ENCODE results near the gene HSD17B2.

Gene HSD17B2

DNA sequence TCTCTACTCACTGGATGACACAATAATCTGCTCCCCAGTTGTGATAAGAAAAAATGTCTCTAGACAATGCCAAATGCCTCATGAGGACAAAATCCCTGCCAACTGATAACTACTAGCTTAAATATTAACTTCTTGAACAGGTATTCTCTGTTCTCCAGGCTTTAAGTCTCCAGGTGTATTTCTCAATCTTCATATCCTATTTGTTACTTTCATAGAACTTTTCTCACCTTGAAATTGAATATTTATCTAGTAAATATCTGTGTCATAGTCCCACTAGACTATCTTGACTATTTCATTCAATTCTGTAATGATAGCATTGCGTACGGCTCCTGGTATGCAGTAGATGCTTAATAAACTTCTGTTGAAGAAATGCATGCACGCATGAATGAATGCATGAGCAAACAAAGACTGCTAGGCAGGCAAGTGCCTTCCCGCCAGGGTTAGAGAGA lies 15.9 kb downstream of the HSD17B2 start:
- DNase-seq, result no peak

DNA sequence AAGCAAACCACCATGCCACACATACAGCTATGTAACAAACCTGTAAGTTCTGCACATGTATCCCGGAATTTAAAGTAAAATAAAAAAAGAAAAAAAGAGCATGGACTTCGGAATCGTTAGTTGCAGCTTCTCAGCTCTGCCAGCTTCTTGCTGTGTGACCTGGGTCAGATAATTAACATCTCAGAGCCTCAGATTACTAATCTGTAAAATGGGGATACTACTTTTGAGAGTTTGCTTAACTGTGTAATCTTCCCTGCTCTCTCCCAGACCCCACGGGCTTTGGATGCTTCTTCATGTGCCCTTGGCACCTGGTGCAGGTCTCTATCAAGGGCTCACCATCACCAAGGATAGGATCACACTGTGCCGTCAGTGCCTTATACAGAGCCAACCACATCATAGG lies 16.6 kb downstream of the HSD17B2 start:
- no peak for DNase-seq

DNA sequence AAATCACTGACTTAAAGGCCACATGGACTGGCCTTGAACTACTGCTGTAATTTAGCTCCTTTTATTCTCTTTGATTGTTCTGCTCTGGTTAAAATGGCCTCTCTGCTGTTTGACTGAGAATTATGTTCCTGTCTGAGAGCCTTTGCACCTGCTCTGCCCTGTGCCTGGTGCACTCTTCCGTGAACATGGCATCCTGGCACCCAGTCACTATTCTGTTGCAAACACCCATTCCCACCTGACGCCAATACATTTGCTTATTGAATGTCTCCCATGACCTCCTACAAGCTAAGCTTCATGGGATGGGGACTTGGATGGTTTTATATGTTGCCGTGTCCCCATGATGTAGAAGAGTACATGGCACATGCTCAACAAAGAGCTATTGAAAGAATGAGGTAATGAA lies 20.1 kb downstream of the HSD17B2 start:
- no peak for DNase-seq

DNA sequence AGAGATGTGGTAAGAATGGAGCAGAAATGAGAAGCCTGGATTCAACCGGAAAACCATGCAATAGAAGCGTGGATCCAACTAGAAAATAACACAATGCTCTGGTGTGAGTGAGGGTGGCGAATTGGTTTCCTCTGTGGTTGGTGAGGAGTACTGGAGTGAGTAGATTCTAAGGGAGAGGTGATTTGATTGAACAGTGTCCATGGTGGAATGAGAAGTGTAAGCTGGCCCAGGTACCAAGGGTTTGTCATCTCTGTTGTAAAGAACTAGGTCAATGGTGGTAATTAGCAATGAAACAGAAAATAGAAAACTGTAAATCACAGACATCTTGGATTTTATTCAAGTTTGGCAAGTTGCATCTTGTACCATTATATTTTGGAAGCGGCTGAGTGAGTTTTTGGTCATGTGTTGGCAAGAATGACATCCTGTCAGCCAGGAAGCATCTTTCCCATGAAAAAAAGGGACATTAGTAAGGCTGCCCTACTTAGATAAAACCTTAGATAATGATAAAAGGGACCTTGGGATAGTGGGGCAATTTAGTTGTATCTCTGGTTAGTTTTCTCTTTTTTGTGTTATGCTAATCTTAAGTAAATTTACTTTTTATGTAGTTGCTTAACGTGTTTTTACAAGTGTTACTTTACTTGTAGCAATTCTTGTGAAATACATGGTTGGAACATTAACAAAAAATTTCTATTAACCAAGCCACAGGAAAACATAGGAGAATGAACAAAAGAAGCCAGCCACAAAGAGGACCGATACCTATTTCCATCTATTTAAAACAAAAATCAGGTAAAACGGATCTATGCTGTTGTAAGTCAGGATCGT lies 20.9 kb downstream of the HSD17B2 start:
- no peak for DNase-seq

DNA sequence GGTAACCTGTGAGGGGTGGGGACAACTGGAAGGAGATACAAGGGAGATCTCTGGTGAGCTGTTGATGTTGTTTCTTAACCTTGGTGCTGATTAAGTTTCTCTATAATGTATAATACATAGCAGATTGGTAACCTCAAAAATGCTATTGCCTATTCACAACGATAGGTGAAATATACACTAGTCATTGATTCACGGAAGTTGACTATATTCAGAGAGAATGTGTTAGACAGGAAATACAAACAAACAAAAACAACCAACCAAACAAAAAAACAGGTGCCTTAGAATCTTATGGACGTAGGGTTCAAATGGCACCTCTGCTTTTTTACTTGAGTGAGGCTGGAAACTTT lies 21.5 kb downstream of the HSD17B2 start:
- DNase-seq, result no peak

DNA sequence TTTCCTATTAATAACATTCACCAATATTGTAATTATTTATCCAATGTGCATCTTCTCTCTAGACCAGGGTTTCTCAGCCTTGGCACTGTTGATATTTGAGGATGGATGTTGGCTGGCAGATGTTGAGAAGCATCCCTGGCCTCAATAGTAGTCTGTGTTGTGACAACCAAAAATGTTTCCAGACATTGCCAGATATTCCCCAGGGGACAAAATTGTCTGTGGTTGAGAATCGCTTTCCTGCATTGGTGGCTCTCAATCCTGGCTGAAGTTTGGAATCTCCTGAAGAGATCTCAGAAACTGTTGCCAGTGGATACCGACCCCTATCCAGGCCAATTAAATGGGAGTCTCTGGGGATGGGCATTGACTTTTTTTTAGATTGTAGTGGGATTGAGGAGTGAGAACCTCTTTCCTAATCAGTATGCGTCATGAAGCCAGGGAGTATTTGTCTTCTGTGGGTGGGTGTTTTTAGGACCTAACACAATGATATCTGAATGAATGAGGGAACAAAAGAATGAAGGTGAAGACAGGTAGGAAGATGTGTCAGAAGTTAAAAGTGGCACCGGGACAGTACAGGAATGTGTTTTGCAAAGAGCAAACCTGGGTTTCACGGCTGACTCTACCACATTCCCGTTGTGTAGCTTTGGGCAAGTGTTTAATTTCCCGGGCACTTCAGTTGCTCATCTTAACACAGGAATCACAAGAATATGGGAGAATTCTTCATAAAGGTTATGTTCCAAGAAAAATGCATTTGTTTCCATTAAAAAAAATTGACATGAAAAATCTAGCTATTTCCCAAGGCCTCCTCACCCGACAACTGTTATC lies 24.3 kb downstream of the HSD17B2 start:
- DNase-seq, result no peak

DNA sequence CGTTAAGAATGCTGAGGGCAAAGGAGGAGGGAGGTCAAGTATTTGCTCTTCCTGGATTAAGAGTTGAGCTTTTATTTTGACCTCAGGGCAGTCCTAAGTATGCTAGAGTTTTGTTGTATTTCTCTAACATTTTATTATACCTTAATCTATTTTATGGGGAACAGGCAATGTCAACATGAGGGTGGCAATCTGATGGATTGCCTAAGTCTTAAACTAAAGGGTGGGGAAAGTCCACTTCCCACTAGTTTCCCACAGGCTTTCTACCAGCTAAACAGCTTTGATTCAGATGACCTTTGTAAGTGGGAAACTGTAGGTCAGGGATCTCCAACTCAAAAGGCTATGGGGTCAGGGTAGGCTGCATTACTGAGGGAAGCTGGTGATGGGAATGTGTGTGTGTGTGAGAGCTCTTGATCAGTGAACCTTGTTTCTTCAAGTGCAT lies 24.9 kb downstream of the HSD17B2 start:
- no peak for DNase-seq

DNA sequence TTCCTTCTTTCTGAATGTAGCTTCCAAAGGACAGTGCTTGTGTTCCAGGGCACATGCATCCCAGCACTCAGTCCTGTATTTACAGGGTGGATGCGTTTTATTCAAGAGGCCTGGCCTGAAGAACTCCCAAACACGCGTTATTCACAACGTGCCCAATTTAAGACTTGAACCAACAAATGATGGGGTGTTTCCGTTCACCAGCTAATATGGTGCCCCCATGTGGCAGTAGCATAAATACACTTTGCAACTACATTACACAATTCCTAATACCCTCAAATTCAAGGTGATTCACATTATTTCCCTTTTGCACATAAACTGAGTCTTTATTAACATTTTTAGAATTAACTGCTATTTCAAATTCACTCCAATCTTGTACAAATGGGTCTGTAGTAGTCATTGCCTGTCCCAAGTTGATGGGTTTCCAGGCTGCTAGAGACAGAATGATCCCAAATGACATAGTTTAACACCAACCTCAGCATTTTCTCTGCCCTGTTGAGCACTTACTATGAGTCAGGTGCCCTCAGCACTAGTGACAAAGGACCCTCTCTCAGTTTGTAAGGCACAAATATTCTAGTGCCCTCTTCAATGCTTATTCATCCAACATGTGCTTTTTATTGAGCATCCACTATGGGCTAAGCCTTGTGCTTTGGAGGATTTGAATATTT lies 26.9 kb downstream of the HSD17B2 start:
- no peak for DNase-seq

DNA sequence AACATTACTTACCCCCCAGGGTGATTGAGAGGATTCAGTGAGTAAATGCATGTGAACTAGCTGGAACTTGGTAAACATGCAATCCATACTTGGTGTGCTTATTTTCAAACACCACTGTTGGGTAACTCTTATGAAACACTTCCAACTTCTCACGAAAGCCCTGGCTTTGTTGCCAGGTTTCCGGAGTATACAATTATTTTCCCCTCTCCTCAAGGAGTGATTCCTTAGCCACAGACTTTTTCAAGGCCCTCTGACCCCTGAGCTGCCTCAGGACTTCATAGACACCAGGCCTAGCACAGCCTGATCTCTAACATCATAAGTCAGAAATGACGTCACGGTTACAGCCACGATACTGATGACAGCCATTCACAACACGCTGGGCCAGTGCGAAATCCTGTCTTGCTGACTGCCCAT lies 27.6 kb downstream of the HSD17B2 start:
- DNase-seq, result no peak

DNA sequence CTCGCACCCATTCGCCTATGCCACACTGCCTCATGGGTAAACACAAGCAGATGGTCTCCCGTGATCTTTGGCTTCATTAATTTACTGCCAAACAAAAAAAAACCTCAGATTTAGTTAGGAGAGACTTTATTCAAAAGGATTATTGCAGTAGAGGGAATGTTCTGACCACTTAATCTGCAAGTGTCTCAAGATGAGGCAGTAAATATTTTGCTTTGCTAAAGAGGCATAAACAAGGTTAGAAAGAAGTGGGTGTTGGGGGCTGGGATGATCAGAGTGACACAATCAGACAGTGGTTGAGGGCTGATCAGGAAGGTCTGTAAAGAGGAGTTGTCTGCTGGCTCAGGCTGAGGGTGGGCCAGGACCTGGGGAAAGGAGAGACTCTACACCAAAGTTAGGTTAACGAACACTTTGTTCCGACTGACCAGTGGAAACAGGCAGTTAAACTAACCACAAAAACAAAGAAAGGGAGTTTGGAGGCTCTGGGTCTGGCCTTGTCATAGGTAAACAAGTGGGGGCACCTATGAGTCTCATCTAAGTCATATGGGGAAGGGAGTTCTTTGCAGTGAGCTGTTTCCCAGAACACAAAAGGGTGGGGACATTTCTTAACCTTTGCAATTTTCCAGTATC lies 28.5 kb downstream of the HSD17B2 start:
- no peak for DNase-seq

DNA sequence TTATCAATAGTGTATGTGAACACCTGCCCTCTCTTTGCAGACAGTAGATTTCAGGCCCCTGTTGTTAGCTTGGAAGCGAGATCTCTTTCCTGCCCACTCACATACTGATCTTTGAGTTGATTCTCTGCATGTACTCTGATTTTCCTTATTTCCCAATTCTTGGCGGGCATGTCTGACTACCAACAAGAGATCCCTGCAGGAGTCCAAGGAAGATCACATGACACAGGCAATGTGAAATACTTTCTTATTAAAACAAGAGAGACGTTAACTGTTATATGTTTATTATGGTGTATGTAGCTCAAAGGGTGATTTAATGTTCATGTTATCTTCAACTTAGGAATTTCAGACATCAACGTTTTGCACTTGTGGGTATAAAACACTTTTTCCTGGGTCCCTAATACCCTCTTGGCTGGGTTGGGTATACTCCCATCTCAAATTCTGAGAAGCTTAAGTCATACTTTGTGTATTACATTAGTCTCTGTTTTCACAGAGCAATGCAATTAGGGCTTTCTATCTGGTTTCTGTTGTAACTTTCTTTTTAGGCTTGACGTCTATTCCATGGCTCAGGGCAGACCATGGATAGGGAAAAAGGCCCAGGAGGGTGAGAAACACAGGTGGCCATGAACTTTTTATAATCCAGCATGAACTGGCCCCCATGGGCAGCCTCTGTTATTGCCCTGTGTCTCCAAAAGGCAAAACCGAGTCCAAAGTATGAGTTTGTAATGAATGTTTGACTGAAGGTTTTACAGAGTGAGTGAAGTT lies 32.2 kb downstream of the HSD17B2 start:
- no peak for DNase-seq

DNA sequence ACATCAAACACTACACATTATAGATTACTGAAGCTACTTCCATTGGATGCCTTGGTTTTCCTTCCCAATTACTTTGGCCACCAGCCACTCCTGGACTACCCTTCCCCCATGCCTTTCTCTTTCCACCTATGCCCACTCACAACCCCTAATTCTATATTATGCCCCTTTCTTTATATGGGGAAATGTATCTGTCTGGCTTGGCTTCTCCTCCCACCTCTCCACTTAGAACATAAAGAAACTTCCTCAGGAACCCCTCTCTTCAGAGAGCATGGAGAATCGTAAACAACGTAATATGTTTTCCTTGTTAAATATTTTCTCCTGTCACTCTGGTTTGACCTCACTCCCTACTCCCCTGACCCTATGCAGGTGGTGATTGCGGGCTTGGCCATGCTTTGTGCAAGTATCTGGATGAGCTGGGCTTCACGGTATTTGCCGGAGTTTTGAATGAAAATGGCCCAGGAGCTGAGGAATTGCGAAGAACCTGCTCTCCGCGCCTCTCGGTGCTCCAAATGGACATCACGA lies 32.8 kb downstream of the HSD17B2 start:
- no peak for DNase-seq

DNA sequence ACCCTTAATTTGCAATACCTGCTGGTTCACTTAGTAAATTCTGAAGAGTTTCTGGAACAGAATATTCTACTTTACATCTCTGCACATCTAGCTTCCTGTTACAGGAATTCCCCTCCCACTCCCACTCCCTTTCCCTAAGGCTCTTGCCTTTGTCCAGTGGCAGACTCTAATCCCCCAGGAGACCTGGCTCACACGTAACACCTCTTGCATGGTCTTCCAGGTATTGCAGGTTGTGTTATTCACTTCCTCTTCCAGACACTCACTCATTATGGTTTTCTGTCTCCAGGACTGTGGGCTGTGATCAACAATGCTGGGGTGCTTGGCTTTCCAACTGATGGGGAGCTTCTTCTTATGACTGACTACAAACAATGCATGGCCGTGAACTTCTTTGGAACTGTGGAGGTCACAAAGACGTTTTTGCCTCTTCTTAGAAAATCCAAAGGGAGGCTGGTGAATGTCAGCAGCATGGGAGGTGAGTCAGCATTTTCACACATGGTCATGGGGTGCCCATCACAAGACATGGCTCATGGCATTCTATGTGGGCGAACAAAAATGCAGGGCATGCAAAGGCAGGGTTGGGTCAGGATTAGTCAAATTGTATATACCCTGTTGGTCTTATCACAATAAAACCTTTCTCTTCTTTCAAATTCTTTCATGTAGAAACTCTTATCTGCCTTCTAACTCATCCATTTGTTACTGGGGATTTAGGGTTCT lies 35.8 kb downstream of the HSD17B2 start:
- no peak for DNase-seq

DNA sequence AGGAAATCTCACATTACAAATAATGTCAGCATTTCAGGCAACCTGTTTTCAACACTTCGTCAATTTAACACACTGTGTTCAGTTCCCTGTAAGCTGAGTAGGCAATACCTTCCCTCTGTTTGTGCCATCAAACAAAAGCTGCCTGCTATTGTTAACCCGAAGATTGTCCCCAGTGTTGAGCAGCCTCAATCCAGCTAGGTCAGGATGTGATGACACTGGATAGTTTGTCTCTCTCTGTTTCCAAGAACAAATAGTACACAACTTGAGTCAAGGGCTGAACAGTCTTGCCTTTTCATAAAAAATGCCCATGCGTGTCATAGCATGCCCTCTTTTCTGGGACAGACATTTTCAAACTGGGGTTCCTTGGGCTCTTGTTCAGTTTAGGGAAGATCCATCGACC lies 36.4 kb downstream of the HSD17B2 start:
- no peak for DNase-seq

DNA sequence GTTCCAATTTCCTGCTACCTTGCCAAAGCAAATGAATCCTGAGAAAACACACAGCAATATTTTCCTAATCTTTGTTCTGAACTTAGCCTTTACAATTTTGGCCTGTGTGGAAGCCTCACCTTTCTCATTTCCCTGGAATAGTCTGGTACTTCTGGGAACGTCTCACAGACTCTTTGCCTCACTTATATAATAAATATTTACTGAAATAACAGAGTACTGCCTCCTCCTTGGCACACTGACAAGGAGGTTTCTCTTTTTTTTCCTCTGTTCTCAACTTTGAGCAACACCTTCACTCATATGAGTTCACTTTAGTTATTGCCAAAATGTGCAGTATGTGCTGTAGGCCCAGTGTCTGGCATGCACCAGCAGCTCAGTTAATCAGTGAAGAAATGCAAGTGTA lies 37.3 kb downstream of the HSD17B2 start:
- DNase-seq, result no peak

DNA sequence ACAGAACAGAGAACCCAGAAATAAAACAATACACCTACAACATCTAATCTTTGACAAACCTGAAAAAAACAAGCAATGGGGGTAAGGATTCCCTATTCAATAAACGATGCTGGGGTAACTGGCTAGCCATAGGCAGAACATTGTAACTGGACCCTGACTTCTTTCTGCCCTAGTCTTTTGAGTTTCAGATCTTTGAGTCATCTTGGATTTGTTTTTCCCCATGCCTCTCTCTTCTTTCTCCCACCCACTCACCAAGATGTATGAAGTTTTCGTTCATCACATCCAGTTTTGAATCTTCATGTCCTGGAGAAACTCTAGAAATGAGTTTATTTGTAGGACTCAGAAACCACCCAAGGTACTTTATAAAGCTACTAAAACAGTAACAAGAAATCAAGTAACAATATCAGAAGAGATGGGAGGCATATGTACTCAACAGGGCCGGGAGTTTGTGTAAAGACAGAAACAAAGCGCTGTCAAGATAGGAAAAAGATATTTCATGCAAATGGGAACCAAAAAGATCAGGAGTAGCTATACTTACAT lies 39.0 kb downstream of the HSD17B2 start:
- DNase-seq, result no peak

DNA sequence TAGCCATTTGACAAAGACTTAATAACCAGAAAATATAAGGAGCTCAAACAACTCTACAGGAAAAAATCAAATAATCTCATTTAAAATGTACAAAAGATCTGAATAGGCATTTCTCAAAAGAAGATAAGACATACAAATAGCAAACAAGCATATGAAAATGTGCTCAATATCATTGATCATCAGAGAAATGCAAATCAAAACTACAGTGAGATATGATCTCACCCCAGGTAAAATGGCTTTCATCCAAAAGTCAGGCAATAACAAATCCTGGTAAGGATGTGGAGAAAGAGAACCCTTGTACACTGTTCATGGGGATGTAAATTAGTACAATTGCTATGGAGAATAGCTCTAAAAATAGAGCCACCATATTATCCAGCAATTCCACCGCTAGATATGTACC lies 43.1 kb downstream of the HSD17B2 start:
- DNase-seq, result no peak

DNA sequence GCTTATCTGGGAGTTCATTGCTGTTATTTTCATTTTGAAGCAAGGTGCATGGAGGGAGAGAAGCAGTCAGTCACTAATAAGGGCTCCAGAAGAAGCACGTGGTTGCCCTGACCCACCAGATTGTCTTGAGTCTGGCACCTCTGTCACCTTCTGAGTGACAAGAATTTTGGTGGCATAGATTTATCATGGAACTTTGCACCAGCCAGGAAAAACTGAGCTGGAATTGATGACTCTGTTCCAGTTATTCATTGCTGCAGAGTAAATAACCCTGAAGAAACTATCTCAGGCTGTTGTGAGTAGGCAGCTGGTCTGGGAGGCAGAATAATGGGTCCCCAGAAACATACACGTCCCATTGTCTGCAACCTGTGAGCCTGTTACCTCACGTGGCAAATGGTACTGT lies 44.8 kb downstream of the HSD17B2 start:
- no peak for DNase-seq

DNA sequence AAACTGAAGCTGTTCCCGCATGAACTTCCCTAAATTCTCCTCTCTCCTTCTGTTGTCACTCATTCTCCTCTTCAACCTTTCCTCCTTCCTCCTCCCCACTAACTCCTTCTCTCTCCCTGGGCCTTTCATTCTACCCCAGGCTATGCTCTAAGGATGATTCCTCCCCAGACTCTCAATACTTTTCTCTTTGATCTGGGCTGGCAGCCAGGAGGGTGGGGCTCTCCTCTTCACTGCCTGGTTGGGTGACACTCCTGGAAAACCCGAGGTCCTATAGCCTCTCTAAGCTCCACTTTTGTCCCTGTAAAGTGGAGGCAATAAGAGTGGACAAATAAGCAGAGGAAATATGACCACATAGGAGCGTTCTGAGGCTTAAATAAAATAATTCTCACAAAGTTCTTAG lies 46.2 kb downstream of the HSD17B2 start:
- no peak for DNase-seq

DNA sequence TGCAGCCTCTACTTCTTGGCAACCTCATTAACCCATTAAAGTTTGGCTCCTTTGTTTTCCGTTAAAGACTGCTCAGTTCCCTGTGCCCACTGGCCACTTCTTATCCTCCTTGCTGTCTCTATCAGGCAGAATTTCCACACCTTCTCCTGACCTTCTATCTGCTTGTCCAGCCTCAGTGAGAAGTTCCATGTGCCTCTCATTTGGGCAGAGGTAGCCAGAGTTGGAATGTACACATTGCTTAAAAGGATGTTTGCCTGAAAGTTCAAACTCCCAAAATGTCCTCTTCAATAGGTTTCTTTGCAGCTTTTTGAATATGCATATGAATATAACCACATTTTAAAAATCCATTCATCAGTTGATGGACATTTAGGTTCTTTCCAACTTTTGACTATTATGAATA lies 47.0 kb downstream of the HSD17B2 start:
- DNase-seq, result no peak

DNA sequence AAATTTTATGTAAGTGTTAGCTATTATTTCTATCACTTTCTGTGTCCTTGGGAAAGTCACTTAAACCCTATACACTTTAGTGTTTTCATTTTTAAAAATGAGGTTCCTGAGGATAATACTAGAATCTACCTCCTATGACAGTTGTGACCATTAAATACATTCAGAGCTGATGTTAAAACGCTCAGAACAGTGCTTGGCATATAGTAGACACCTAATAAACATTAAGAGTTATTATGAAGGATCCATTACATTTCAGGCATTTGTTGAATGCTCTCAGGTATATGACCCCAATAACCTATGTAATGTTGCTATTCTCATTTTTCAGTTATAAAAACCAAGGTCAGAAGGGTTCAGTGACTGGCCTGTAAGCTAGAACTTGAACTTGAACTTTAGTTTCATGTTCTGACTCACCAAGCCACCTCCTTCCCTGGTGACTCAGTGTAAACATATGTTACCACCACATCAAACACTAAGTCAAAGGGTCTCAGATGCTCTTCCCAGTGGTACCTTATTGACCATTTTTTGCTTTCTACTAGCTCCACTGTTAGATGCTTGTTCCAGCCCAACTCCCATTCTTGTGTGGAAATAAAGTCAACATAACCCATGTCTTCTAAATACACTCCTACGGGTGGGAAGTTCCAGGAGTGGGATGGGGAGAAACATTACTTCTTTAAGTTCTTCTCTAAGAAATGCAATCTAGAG lies 47.6 kb downstream of the HSD17B2 start:
- DNase-seq, result no peak

Data from activated naive CD4-positive, alpha-beta T cell treated with Interleukin-2 at 50 U/mL for 16 hours (primary cell).